PFSK-1 (cell line): ENCODE measurements around the gene PCCA.

ENCODE experiments used
- POLR2AphosphoS5 ChIP-seq: IDR thresholded peaks from 2 replicates; pipeline ENCODE4 v1.6.1; 2012; ENCODE audit warnings: low read depth, mild to moderate bottlenecking, control low read depth, low read length, moderate library complexity
- REST ChIP-seq, 2 experiments: IDR thresholded peaks; 2 replicates each; pipeline versions ENCODE4 v1.6.1 to v1.8.0; 2011 to 2012; ENCODE audit warnings: low read depth in 2 of 2, low read length in 2 of 2, control low read depth in 1 of 2, inconsistent platforms in 1 of 2, mild to moderate bottlenecking in 1 of 2, moderate library complexity in 1 of 2; ENCODE audit not compliant: insufficient read depth in 1 of 2
- TAF1 ChIP-seq: IDR thresholded peaks from 2 replicates; pipeline ENCODE4 v1.6.1; 2012; ENCODE audit warnings: low read length, control low read depth, borderline replicate concordance; ENCODE audit not compliant: insufficient read depth

GRCh38 chr13:100244431-100244830, 155.5 kb downstream of the PCCA start:
- TF ChIP-seq POLR2AphosphoS5 (no peak), REST (IDR thresholded peaks at IDR 0.05; ENCODE audit: insufficient read depth in 1 of 2, low read depth in 2 of 2, low read length in 2 of 2) (no peak), TAF1 (no peak)
